ENCODE measurements around the gene CBLN1.

DNA sequence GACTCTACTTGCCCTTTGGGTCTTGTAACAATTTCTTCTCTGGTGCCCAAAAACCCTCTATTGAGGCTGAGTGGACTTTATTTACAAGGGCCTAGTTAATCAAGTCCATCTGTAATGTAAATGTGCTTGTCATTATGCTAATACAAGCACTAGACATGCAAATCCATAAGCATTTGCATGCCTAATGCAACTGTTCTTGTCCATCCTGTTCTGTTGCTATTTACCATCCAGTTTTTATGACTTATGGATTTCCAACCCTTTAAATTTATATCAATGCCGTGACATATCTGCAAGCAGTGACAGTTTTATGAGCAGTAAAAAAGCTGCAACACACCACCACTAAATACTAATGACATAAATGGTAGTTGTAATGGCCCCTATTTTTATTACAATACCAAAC, 33.4 kb downstream of the CBLN1 start:
- TF ChIP-seq EZH2 (IDR thresholded peaks at IDR 0.05; ENCODE audit: borderline replicate concordance) (no peak), EZH2phosphoT487 (IDR thresholded peaks at IDR 0.05; ENCODE audit: low read depth, severe bottlenecking, unreplicated experiment) (no peak)
- TF ChIP-seq, protein P1, sequence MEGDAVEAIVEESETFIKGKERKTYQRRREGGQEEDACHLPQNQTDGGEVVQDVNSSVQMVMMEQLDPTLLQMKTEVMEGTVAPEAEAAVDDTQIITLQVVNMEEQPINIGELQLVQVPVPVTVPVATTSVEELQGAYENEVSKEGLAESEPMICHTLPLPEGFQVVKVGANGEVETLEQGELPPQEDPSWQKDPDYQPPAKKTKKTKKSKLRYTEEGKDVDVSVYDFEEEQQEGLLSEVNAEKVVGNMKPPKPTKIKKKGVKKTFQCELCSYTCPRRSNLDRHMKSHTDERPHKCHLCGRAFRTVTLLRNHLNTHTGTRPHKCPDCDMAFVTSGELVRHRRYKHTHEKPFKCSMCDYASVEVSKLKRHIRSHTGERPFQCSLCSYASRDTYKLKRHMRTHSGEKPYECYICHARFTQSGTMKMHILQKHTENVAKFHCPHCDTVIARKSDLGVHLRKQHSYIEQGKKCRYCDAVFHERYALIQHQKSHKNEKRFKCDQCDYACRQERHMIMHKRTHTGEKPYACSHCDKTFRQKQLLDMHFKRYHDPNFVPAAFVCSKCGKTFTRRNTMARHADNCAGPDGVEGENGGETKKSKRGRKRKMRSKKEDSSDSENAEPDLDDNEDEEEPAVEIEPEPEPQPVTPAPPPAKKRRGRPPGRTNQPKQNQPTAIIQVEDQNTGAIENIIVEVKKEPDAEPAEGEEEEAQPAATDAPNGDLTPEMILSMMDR (IDR thresholded peaks at IDR 0.05; ENCODE audit: poor library complexity): no peak
